GM21825 (cell line): ENCODE results near the gene C1QL2.

Source experiments
- ATAC-seq: cut with Tn5 transposase; IDR thresholded peaks from one replicate; pipeline ENCODE4 v1.9.1; 2021; ENCODE audit warnings: mild to moderate bottlenecking, moderate library complexity; ENCODE audit not compliant: unreplicated experiment

Gene C1QL2

GRCh38 chr2:119144806-119145205, 13.7 kb downstream of the C1QL2 start:
- ATAC-seq, result no peak

GRCh38 chr2:119142824-119143223, 15.7 kb downstream of the C1QL2 start:
- ATAC-seq, result no peak

GRCh38 chr2:119137502-119137901, 21.0 kb downstream of the C1QL2 start:
- ATAC-seq, result no peak

GRCh38 chr2:119136872-119137271, 21.7 kb downstream of the C1QL2 start:
- no peak for ATAC-seq

GRCh38 chr2:119136093-119136492, 22.5 kb downstream of the C1QL2 start:
- no peak for ATAC-seq

- ATAC-seq, result no peak
Measured at GRCh38 chr2:119134775-119135174, 23.8 kb downstream of the C1QL2 start.

- ATAC-seq, result no peak
Measured at GRCh38 chr2:119126650-119127049, 31.9 kb downstream of the C1QL2 start.

GRCh38 chr2:119123389-119123788, 35.2 kb downstream of the C1QL2 start:
- no peak for ATAC-seq

GRCh38 chr2:119122663-119123062, 35.9 kb downstream of the C1QL2 start:
- ATAC-seq, result no peak

- no peak for ATAC-seq
Measured at GRCh38 chr2:119119999-119120756, 38.4 kb downstream of the C1QL2 start.

GRCh38 chr2:119119076-119119785, 39.3 kb downstream of the C1QL2 start:
- ATAC-seq, result no peak

GRCh38 chr2:119117891-119118882, 40.4 kb downstream of the C1QL2 start:
- no peak for ATAC-seq

GRCh38 chr2:119117408-119117807, 41.1 kb downstream of the C1QL2 start:
- ATAC-seq, result no peak

GRCh38 chr2:119116411-119117295, 41.9 kb downstream of the C1QL2 start:
- ATAC-seq, result no peak

- ATAC-seq, result no peak
Measured at GRCh38 chr2:119114266-119114665, 44.3 kb downstream of the C1QL2 start.

- no peak for ATAC-seq
Measured at GRCh38 chr2:119113489-119113770, 45.1 kb downstream of the C1QL2 start.

- ATAC-seq, result no peak
Measured at GRCh38 chr2:119112770-119113488, 45.6 kb downstream of the C1QL2 start.

GRCh38 chr2:119112230-119112629, 46.3 kb downstream of the C1QL2 start:
- no peak for ATAC-seq

GRCh38 chr2:119111115-119111975, 47.2 kb downstream of the C1QL2 start:
- no peak for ATAC-seq
